GM06990 (cell line): ENCODE measurements around the gene KRIT1.

Experiments used
- DNase-seq: peaks from one replicate; pipeline ENCODE4 v3.0.0-alpha.2; 2011; ENCODE audit not compliant: insufficient read length; ENCODE audit errors: extremely low read depth
- H3K27me3 ChIP-seq: replicated peaks from 2 replicates; pipeline ENCODE4 v1.6.0; 2011; ENCODE audit warnings: low read length; ENCODE audit not compliant: control insufficient read depth, insufficient read depth
- H3K36me3 ChIP-seq: 2 replicates; pipeline ENCODE4 v1.5.1; 2011; ENCODE audit warnings: low read length; ENCODE audit not compliant: control insufficient read depth, insufficient read depth
- H3K4me3 ChIP-seq: replicated peaks from 2 replicates; pipeline ENCODE4 v1.5.1; 2011; ENCODE audit warnings: low read depth, mild to moderate bottlenecking, control low read depth, low read length
- TF ChIP-seq, protein P1 (sequence below): IDR thresholded peaks from 2 replicates; pipeline ENCODE4 v1.5.1; 2011; ENCODE audit warnings: low read length, control low read depth, mild to moderate bottlenecking, inconsistent platforms; ENCODE audit not compliant: insufficient read depth, poor library complexity, severe bottlenecking

Gene KRIT1

DNA sequence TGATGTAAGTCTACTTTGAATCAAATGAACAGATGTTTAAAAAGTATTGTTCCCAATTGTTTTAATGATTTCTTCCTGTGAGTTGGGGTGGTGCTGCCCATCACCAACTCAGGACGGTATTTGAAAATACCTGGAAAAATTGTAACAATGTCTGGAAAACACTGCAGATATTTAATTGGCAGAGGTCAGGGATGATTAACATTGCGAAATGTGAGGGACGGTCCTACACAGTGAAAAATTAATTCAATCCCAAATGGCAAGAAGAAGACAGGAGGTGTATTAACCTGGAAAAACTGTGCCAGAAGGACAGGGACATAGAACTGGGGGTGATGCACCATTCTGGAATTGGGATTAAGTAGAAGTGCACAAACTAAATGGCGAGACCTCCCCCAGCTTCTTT is 29.6 kb upstream of the KRIT1 start:
- TF ChIP-seq, protein P1, sequence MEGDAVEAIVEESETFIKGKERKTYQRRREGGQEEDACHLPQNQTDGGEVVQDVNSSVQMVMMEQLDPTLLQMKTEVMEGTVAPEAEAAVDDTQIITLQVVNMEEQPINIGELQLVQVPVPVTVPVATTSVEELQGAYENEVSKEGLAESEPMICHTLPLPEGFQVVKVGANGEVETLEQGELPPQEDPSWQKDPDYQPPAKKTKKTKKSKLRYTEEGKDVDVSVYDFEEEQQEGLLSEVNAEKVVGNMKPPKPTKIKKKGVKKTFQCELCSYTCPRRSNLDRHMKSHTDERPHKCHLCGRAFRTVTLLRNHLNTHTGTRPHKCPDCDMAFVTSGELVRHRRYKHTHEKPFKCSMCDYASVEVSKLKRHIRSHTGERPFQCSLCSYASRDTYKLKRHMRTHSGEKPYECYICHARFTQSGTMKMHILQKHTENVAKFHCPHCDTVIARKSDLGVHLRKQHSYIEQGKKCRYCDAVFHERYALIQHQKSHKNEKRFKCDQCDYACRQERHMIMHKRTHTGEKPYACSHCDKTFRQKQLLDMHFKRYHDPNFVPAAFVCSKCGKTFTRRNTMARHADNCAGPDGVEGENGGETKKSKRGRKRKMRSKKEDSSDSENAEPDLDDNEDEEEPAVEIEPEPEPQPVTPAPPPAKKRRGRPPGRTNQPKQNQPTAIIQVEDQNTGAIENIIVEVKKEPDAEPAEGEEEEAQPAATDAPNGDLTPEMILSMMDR, result no peak
- H3K27me3 ChIP-seq, result no peaks in the 10 kb centered on the region
- no peak for DNase-seq
- no peaks in the 10 kb centered on the region for H3K36me3 ChIP-seq
- H3K4me3 ChIP-seq, result no peak overlapping the region

DNA sequence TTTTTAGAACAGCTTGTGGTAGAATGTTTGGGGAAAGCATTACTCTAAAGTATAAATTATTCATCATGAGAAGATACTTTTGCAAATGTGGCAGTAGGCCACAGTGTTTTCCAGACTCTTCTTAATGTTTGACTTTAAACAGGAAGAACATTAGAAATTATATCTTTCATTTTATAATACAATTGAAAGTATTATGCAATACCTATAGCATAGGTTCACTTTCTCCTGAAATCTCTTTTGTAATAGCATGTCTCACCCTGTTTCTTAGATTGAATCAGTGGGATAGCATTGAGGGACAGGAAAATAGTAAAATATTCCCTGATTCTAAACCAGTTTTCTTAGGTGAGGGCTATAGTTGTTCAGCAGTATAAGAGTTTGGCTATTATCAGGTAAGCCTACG is 23.2 kb upstream of the KRIT1 start:
- Histone ChIP-seq H3K36me3 (no peaks in the 10 kb centered on the region), H3K4me3 (no peak overlapping the region), H3K27me3 (no peaks in the 10 kb centered on the region)
- DNase-seq, result no peak
- TF ChIP-seq, protein P1, result no peak

DNA sequence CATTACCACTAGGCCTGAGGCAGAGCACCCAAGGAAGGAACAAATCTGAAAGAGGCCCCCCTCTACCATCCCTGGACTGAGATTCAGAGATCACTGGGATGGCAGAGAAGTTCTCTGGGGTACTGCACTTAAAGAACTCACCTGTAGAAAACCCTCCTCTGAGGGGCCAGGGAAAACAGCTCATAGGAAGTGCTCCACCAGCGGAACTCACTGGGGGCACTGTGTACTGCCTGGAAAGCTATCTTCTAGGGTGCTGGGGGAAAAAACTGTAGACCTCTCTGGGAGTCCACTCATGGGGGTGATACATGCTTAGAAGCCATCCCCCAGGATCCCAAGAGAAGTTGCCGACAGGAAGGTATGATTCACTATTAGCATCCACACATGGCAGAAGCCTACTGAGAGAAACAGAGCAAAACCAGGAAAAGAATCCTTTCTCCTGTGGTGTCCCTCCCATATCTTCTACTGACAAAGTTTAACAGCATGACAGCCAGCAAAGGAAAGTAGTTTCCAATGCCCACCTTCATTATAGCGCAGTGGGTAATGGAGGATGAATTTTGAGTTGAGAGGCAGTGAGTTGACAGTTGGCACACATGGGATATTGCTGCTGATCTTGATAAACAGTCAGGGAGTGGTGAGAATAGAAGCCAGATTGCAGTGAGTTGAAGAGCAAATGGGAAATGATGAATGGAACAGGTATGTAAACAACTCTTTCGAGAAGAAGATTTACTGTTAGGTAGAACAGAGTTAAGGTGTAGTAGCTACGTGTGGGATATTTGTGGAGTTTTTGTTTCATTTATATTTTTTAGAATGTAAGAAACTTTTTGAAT is 20.9 kb upstream of the KRIT1 start:
- no peak for DNase-seq

DNA sequence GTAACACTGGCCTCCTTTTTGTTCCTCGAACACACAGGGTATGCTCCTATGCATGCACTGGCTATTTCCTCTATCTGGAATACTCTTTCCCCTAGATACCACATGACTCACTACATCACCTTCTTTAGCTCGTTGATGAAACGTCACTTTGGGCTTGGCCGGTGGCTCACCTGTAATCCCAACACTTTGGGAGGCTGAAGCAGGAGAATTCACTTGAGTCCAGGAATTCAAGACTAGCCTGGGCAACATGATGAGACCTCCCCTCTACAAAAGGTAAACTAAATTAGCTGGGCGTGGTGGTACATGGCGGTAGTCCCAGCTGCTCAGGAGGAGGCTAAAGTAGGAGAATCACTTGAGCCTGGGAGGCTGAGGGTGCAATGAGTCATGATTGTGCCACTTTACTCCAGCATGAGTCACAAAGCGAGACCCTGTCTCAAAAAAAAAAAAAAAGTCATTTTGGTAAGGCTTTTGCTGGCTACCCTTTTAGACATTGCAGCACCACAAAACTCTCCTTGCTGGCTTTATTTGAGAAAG is 14.6 kb upstream of the KRIT1 start:
- TF ChIP-seq, protein P1, result no peak
- Histone ChIP-seq H3K36me3 (no peaks in the 10 kb centered on the region; the same call in 1 of the 2 replicates), H3K27me3 (no peaks in the 10 kb centered on the region), H3K4me3 (no peak overlapping the region)
- no peak for DNase-seq

More for the DNA sequence above, 20.9 kb upstream of the KRIT1 start:
- Histone ChIP-seq H3K4me3 (no peak overlapping the region), H3K36me3 (no peaks in the 10 kb centered on the region), H3K27me3 (no peaks in the 10 kb centered on the region)
- TF ChIP-seq, protein P1, result no peak

DNA sequence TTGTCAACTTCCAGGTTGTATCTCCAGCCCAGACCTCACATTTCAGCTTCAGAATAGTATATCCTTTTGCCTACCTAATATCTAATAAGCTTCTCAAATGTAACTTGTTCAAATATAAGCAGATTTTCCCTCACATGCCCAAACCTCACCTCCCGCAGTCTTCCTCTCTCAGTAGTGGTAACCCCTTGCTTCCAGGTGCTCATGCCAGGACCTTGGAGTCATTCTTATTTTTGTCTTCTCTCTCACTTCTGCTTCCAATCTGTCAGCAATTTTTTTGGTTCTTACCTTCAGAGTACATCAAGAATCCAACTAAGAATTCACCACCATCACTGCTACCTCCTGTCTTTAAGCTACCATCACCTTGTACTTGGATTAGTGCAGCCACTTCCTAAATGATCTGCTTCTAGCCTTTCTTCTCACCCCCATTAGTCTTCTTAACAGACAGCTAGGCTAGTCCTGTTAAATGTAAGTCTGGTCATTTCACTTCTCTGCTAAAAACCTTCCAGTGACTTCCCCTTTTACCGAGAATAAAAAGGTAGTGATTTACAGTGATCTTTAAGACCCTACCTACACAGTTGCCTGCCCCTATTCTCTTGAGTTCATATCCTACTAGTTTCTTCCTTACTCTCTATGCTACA is 14.0 kb upstream of the KRIT1 start:
- H3K4me3 ChIP-seq, result no peak overlapping the region
- DNase-seq, result no peak
- TF ChIP-seq, protein P1, result no peak
- H3K36me3 ChIP-seq, result no peaks in the 10 kb centered on the region; the same call in 1 of the 2 replicates
- H3K27me3 ChIP-seq, result no peaks in the 10 kb centered on the region
